Measurements from ENCODE around the gene SHOC1.
"Not testable (repeated sequence)": the region's sequence is repeated elsewhere in the genome, so short reads cannot be mapped to it uniquely, and the experiment has no call there.

SHOC1 gene

GRCh38 chr9:111804636-111805035 is 9.9 kb upstream of the SHOC1 start:
- no peak for DNase-seq

GRCh38 chr9:111803924-111804323 is 9.2 kb upstream of the SHOC1 start:
- DNase-seq: no peak

- DNase-seq: no peak
These were observed 5.3 kb upstream of the SHOC1 start for GRCh38 chr9:111799915-111800526.

GRCh38 chr9:111799506-111799905 is 4.8 kb upstream of the SHOC1 start:
- no peak for DNase-seq

- DNase-seq: no peak
These were observed 4.0 kb upstream of the SHOC1 start for GRCh38 chr9:111798786-111799185.

- DNase-seq: no peak
These were observed 761 bp upstream of the SHOC1 start for GRCh38 chr9:111795557-111795839.

- not testable (repeated sequence) for DNase-seq
These were observed 2.9 kb downstream of the SHOC1 start for GRCh38 chr9:111791821-111792220.

- no peak for DNase-seq
These were observed 4.9 kb downstream of the SHOC1 start for GRCh38 chr9:111789881-111790280.

GRCh38 chr9:111783857-111784256 is 10.9 kb downstream of the SHOC1 start:
- DNase-seq: no peak

GRCh38 chr9:111783424-111783823 is 11.3 kb downstream of the SHOC1 start:
- DNase-seq: no peak

GRCh38 chr9:111766066-111766465 is 28.7 kb downstream of the SHOC1 start:
- DNase-seq: no peak

GRCh38 chr9:111762556-111762955 is 32.2 kb downstream of the SHOC1 start:
- DNase-seq: no peak

GRCh38 chr9:111759762-111760639 is 34.7 kb downstream of the SHOC1 start:
- DNase-seq: peak; percentile 18 to 20

- no peak for DNase-seq
These were observed 39.9 kb downstream of the SHOC1 start for GRCh38 chr9:111754800-111755199.

GRCh38 chr9:111752455-111752854 is 42.3 kb downstream of the SHOC1 start:
- no peak for DNase-seq

Data from NCI-H446 (cell line).